ENCODE measurements around the gene BAMBI.

BAMBI gene

GRCh38 chr10:28676326-28676967 lies 874 bp upstream of the BAMBI start:
- DNase-seq (ENCODE audit: low read depth in 2 of 2) = peak in 1 of 2 donors; percentile 6

GRCh38 chr10:28677888-28678686 lies 766 bp downstream of the BAMBI start:
- DNase-seq (ENCODE audit: low read depth in 2 of 2) = peak in 1 of 2 donors; percentile 9

- no peak for DNase-seq (ENCODE audit: low read depth in 2 of 2)
Observed at GRCh38 chr10:28678687-28679457, 1.6 kb downstream of the BAMBI start.

- no peak for DNase-seq (ENCODE audit: low read depth in 2 of 2)
Observed at GRCh38 chr10:28679581-28680357, 2.4 kb downstream of the BAMBI start.

- no peak for DNase-seq (ENCODE audit: low read depth in 2 of 2)
Observed at GRCh38 chr10:28680358-28680752, 3.0 kb downstream of the BAMBI start.

- DNase-seq (ENCODE audit: low read depth in 2 of 2) = no peak
Observed at GRCh38 chr10:28681291-28681763, 4.0 kb downstream of the BAMBI start.

- no peak for DNase-seq (ENCODE audit: low read depth in 2 of 2)
Observed at GRCh38 chr10:28681928-28682750, 4.8 kb downstream of the BAMBI start.

GRCh38 chr10:28684157-28684985 lies 7.0 kb downstream of the BAMBI start:
- no peak for DNase-seq (ENCODE audit: low read depth in 2 of 2)

- DNase-seq (ENCODE audit: low read depth in 2 of 2) = no peak
Observed at GRCh38 chr10:28684986-28685580, 7.8 kb downstream of the BAMBI start.

- DNase-seq (ENCODE audit: low read depth in 2 of 2) = no peak
Observed at GRCh38 chr10:28685717-28686116, 8.4 kb downstream of the BAMBI start.

- no peak for DNase-seq (ENCODE audit: low read depth in 2 of 2)
Observed at GRCh38 chr10:28686835-28687682, 9.7 kb downstream of the BAMBI start.

- DNase-seq (ENCODE audit: low read depth in 2 of 2) = no peak
Observed at GRCh38 chr10:28687683-28688001, 10.3 kb downstream of the BAMBI start.

GRCh38 chr10:28690545-28690944 lies 13.2 kb downstream of the BAMBI start:
- no peak for DNase-seq (ENCODE audit: low read depth in 2 of 2)

- no peak for DNase-seq (ENCODE audit: low read depth in 2 of 2)
Observed at GRCh38 chr10:28691187-28691694, 13.9 kb downstream of the BAMBI start.

GRCh38 chr10:28692050-28692449 lies 14.7 kb downstream of the BAMBI start:
- DNase-seq (ENCODE audit: low read depth in 2 of 2) = no peak

- DNase-seq (ENCODE audit: low read depth in 2 of 2) = no peak
Observed at GRCh38 chr10:28694530-28694929, 17.2 kb downstream of the BAMBI start.

GRCh38 chr10:28698075-28698474 lies 20.8 kb downstream of the BAMBI start:
- no peak for DNase-seq (ENCODE audit: low read depth in 2 of 2)

- no peak for DNase-seq (ENCODE audit: low read depth in 2 of 2)
Observed at GRCh38 chr10:28704464-28705161, 27.3 kb downstream of the BAMBI start.
